ENCODE results near the gene RPS6KC1. TPM values are rescaled to one million over a fixed set of nuclear protein-coding genes. Genes with fewer than 3 reads are reported as not detected.
"Not testable (repeated sequence)": the region's sequence is repeated elsewhere in the genome, so short reads cannot be mapped to it uniquely, and the experiment has no call there.

Gene RPS6KC1
- total RNA-seq, 4 donors from 2014 or later = 22.9 to 30.1 (median 26.7) TPM

DNA sequence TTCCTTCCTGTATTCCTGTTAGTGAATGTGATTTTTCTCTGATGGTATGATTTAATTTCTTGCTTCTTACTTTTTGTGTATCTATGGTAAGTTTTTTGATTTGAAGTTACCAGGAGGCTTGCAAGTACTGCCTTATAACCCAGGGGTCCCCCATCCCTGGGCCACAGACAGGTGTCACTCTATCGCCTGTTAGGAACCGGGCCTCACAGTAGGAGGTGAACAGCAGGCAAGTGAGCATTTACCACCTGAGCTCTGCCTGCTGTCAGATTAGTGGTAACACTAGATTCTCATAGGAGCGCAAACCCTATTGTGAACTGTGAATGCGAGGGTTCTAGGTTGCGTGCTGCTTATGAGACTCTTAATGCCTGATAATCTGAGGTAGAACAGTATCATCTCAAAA is 143.3 kb downstream of the RPS6KC1 start:
- TF ChIP-seq, protein P1, sequence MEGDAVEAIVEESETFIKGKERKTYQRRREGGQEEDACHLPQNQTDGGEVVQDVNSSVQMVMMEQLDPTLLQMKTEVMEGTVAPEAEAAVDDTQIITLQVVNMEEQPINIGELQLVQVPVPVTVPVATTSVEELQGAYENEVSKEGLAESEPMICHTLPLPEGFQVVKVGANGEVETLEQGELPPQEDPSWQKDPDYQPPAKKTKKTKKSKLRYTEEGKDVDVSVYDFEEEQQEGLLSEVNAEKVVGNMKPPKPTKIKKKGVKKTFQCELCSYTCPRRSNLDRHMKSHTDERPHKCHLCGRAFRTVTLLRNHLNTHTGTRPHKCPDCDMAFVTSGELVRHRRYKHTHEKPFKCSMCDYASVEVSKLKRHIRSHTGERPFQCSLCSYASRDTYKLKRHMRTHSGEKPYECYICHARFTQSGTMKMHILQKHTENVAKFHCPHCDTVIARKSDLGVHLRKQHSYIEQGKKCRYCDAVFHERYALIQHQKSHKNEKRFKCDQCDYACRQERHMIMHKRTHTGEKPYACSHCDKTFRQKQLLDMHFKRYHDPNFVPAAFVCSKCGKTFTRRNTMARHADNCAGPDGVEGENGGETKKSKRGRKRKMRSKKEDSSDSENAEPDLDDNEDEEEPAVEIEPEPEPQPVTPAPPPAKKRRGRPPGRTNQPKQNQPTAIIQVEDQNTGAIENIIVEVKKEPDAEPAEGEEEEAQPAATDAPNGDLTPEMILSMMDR (IDR thresholded peaks at IDR 0.05) = no peak
- TF ChIP-seq POLR2A (IDR thresholded peaks at IDR 0.05) = no peak
- no peak for TF ChIP-seq EP300 (IDR thresholded peaks at IDR 0.05)

GRCh38 chr1:213194855-213195254 is 143.8 kb downstream of the RPS6KC1 start:
- Histone ChIP-seq H3K27ac (no peak overlapping the region), H3K9me3 (peaks cover 0 to 42% (median 8%) of the 10 kb centered on the region in 4 donors), H3K4me1 (no peaks in the 10 kb centered on the region), H3K36me3 (peaks cover 0 to 58% (median 0%) of the 10 kb centered on the region in 3 donors), H3K4me3 (no peak overlapping the region), H3K27me3 (no peaks in the 10 kb centered on the region)
- no peak for DNase-seq (ENCODE audit: low spot score in 2 of 2)
- TF ChIP-seq EP300 (IDR thresholded peaks at IDR 0.05) = no peak
- TF ChIP-seq, protein P1 (IDR thresholded peaks at IDR 0.05) = no peak
- no peak for TF ChIP-seq POLR2A (IDR thresholded peaks at IDR 0.05)

More for the DNA sequence above, 143.3 kb downstream of the RPS6KC1 start:
- H3K4me3 ChIP-seq = no peak overlapping the region
- H3K4me1 ChIP-seq = no peaks in the 10 kb centered on the region
- no peaks in the 10 kb centered on the region for H3K27me3 ChIP-seq
- peaks cover 0 to 58% (median 0%) of the 10 kb centered on the region in 3 donors for H3K36me3 ChIP-seq
- peaks cover 0 to 46% (median 8%) of the 10 kb centered on the region in 4 donors for H3K9me3 ChIP-seq
- no peak for DNase-seq (ENCODE audit: low spot score in 2 of 2)
- no peak overlapping the region for H3K27ac ChIP-seq
- WGBS, 2 donors = 91 to 93% methylated on average over 5 of the region's 5 CpGs

DNA sequence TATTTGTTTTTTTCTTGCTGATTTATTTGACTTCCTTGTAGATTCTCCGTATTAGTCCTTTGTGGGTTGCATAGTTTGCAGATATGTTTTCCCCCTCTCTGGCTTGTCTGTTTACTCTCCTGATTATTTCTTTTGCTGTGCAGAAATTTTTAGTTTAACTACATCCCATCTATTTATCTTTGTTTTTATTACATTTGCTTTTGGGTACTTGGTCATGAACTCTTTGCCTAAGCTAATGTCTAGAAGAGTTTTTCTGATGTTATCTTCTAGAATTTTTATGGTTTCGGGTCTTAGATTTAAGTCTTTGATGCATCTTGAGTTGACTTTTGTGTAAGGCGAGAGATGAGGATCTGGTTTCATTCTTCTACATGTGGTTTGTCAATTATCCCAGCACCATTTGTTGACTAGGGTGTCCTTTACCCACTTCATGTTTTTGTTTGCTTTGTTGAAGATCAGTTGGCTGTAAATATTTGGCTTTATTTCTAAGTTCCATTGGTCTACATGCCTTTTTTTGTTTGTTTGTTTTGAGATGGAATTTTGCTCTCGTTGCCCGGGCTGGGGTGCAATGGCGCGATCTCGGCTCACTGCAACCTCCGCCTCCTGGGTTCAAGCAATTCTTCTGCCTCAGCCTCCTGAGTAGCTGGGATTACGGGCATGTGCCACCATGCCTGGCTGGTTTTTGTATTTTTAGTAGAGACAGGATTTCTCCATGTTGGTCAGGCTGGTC is 145.4 kb downstream of the RPS6KC1 start:
- H3K27me3 ChIP-seq; H3K4me3 ChIP-seq; H3K4me1 ChIP-seq; DNase-seq (ENCODE audit: low spot score in 2 of 2); H3K27ac ChIP-seq: not testable (repeated sequence)
- WGBS, 2 donors = 97 to 98% methylated on average over 10 of the region's 10 CpGs
- Histone ChIP-seq H3K9me3 (peaks cover 0 to 26% (median under 1%) of the 10 kb centered on the region in 4 donors), H3K36me3 (peaks cover 0 to 58% (median 0%) of the 10 kb centered on the region in 3 donors)

DNA sequence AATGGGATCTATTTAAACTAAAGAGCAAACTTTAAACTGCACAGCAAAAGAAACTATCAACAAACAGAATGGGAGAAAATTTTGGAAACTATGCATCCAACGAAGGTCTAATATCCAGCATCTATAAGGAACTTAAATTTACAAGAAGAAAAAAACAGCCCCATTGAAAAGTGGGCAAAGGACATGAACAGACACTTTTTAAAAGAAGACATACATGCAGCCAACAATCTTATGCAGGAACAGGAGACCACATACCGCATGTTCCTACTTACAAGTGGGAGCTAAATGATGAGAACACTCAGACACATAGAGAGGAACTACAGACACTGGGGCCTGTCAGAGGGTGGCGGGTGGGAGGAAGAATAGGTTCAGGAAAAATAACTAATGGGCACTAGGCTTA is 149.6 kb downstream of the RPS6KC1 start:
- no peaks in the 10 kb centered on the region for H3K4me1 ChIP-seq
- H3K9me3 ChIP-seq = peaks cover 0 to 23% (median 0%) of the 10 kb centered on the region in 4 donors
- H3K27ac ChIP-seq = no peak overlapping the region
- TF ChIP-seq, protein P1 (IDR thresholded peaks at IDR 0.05) = no peak
- TF ChIP-seq POLR2A (IDR thresholded peaks at IDR 0.05) (no peak), EP300 (IDR thresholded peaks at IDR 0.05) (no peak)
- peaks cover 0 to 52% (median 0%) of the 10 kb centered on the region in 3 donors for H3K36me3 ChIP-seq
- 94 to 98% methylated on average over 3 of the region's 3 CpGs for WGBS, 2 donors
- no peaks in the 10 kb centered on the region for H3K27me3 ChIP-seq
- H3K4me3 ChIP-seq = no peak overlapping the region
- DNase-seq (ENCODE audit: low spot score in 2 of 2) = no peak

DNA sequence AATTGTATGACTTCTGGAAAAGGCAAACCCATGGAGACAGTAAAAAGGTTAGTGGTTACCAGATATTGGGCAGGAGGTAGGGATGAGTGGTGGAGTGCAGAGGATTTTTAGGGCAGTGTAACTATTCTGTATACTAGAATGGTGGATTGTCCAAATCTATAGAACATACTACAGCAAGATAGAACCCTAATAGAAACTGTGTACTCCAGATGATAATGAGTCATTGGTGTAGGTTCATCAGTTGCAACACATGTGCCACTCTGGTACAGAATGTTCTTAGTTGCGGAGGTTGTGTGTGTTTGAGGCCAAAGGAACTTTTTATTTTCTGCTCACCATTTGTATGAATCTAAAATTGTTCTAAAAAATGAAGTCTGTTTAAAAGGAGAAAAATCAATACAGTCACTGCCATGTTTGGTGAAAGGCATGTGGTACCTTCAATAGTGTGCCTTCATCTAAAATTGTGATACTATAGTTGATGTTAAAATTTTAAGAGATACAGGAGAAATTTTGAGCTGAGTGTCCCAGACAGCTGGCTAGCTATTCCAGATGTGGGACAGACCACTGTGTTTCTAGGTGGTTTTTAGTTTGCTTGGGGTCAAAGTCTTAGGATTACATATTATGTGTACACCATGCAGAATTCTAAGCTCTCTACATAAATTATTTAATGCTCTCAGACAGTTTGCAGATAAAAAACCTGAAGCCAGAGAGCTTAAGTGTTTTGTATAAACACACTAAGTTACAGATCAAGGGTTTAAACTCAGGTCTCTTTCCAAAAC is 150.5 kb downstream of the RPS6KC1 start:
- no peak for DNase-seq (ENCODE audit: low spot score in 2 of 2)
- H3K4me1 ChIP-seq = no peaks in the 10 kb centered on the region
- H3K9me3 ChIP-seq = peaks cover 0 to 21% (median 0%) of the 10 kb centered on the region in 4 donors
- no peak overlapping the region for H3K27ac ChIP-seq
- no peak for TF ChIP-seq POLR2A (IDR thresholded peaks at IDR 0.05)
- no peak for TF ChIP-seq EP300 (IDR thresholded peaks at IDR 0.05)
- TF ChIP-seq, protein P1 (IDR thresholded peaks at IDR 0.05) = no peak
- peaks cover 0 to 58% (median 0%) of the 10 kb centered on the region in 3 donors for H3K36me3 ChIP-seq
- H3K27me3 ChIP-seq = no peaks in the 10 kb centered on the region
- WGBS, 2 donors = 89 to 90% methylated on average over 1 of the region's 1 CpG
- no peak overlapping the region for H3K4me3 ChIP-seq

Data from tibial nerve (tissue), 4 donors.